Measurements from ENCODE around the gene WNK4.

DNA sequence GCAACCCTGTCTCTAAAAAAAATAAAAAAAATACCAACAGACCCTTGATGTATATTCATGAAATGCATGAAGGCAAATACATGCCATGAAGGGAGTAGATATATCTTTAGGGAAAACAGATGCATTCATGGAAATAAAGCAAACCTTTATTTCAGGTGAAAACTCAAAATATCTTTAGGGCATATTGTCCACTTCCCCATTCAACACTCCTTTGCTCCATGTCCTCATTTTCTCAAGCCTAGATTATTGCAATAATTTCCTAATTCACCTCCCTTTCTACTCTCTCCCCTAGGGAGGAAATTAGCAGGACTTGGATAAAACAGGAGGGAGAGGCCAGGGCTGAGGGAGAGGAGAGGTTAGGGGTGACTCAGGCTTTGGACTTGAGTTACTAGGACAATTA, 12.9 kb upstream of the WNK4 start:
- TF ChIP-seq EP300 (IDR thresholded peaks at IDR 0.05) (no peak), POLR2A (IDR thresholded peaks at IDR 0.05) (no peak)

Data from upper lobe of left lung (tissue), 4 donors.